ENCODE measurements around the gene APBA2.

The APBA2 gene

DNA sequence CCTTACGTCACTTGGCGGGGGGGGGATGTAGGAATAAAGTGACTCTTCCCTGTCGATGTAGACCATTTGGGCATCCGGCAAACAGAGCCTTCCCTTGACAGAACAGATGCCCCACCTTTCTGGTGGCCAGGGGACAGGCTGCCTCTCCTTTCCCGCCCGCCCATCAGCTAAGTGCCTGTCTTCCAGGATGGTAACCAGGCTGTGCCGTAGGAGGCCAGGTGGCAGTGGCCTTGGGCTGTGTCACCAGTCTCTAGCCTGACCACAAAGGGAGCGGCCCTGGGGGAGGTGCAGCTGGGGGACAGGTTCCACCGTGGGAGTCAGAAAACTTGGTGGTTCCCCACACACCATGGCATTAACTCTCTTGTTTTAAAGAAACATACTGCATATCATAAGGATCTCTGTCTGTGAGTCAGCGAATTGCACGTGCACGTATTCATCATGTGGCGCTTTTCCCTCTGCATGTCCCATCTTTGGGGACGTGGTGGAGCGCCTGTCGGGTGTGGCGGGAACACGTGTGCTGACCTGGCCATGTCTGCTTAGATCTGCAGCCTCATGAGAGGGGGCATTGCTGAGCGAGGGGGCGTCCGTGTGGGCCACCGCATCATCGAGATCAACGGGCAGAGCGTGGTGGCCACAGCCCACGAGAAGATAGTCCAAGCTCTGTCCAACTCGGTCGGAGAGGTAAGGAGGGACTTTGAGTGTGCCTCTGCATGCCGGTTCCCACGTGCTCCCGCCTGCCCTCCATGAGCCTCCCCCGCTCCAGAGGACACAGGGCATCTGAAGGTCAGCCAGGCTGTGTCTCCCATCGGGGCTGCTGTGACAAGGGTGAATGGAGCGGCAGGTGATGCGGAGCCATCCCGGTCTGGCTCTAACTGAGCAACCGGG lies 227.8 kb downstream of the APBA2 start:
- DNase-seq = no peak
- H3K4me1 ChIP-seq = no peaks in the 10 kb centered on the region
- no peaks in the 10 kb centered on the region for H3K9me3 ChIP-seq
- H3K36me3 ChIP-seq = no peaks in the 10 kb centered on the region
- H3K4me3 ChIP-seq (ENCODE audit: low read depth, low read length) = no peak overlapping the region
- TF ChIP-seq, protein P1, sequence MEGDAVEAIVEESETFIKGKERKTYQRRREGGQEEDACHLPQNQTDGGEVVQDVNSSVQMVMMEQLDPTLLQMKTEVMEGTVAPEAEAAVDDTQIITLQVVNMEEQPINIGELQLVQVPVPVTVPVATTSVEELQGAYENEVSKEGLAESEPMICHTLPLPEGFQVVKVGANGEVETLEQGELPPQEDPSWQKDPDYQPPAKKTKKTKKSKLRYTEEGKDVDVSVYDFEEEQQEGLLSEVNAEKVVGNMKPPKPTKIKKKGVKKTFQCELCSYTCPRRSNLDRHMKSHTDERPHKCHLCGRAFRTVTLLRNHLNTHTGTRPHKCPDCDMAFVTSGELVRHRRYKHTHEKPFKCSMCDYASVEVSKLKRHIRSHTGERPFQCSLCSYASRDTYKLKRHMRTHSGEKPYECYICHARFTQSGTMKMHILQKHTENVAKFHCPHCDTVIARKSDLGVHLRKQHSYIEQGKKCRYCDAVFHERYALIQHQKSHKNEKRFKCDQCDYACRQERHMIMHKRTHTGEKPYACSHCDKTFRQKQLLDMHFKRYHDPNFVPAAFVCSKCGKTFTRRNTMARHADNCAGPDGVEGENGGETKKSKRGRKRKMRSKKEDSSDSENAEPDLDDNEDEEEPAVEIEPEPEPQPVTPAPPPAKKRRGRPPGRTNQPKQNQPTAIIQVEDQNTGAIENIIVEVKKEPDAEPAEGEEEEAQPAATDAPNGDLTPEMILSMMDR (IDR thresholded peaks at IDR 0.05; ENCODE audit: low read depth, low read length) = no peak
- no peaks in the 10 kb centered on the region for H3K27me3 ChIP-seq

DNA sequence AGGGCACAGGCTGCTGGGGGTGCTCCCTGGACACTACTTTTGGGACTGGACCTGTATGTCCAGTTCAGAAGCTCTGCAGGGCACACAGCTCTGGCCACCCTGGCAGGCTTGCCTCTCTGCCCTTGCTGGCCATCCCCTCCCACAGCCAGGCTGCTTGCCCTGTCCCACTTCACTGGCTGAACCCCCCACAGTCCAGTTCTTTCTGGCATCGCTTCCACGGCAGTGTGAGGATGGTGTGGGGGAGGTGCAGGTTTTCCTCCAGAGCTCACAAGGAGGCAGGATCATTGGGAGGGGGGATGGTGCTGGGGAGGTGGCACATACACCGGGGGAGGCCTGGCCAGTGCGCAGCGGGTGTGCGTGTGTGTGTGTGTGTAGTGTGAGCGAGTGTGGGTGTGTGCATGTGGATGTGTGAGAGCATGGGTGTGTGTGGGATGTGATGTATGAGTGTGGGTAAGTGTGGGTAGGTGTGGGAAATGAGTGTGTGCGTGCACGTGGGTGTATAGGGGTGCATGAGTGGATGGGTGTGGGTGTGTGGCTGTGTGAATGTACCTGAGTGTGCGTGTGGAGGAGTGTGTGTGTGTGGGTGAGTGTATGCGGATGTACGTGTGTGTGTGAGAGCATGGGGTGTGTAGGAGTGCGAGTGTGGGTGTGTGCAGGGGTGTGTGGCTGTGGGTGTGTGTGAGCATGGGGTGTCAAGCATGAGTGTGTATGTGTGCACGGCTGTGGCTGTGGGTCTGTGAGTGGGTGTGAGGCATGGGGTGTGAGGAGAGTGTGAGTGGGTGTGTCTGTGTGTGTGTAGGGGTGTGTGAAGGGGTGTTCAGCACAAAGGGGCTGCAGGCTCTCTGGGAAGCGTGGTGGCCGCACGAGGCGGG lies 228.7 kb downstream of the APBA2 start:
- TF ChIP-seq, protein P1 (IDR thresholded peaks at IDR 0.05; ENCODE audit: low read depth, low read length) = no peak
- Histone ChIP-seq H3K36me3 (no peaks in the 10 kb centered on the region), H3K4me3 (ENCODE audit: low read depth, low read length) (peak overlapping the region; percentile 11; the same call in 1 of the 2 replicates), H3K9me3 (no peaks in the 10 kb centered on the region), H3K27me3 (no peaks in the 10 kb centered on the region), H3K4me1 (no peaks in the 10 kb centered on the region)
- no peak for DNase-seq

DNA sequence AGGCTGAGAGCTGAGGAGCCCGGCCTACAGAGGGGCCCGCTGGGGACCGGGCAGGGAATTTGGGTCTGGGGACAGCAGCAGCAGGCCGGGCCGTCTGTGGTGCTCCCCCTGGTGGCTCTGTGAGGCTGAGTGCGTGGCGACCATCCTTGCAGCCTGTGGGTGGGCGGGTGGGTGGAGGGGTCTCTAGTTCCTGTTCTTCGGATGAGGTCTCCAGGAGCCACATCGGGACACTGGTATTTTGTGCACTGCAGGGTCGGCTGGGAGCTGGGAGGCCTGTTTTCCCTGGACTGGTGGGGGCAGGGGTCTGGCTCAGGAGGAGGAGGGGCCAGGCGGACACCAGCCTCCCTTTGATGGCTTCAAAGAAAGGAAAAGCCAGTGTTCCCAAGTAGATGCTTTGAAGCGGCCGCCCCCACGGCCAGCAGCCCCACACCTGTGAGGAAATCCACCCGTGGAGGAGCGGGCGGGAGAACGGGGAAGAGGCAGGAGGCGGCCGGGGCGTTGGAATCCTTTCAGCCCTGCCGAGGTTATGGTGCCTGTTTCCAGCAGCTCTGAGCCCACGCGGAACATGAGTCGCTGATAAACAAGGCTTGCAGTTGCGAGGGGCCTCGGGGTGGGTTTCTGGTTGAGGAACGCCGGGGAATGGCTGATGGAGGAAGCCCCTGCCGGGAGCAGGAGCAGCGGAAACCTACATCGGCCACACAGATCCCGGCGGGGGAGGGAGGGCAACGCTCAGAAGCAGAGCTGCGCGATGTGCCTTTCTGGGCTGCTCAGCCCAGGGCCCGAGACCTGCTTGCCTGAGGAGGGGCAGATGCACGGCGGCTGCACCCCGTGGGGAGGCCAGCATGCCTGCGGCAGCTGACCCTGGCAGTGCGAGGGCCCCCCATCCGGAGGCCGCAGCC lies 229.6 kb downstream of the APBA2 start:
- Histone ChIP-seq H3K36me3 (no peaks in the 10 kb centered on the region), H3K27me3 (no peaks in the 10 kb centered on the region), H3K9me3 (no peaks in the 10 kb centered on the region), H3K4me3 (ENCODE audit: low read depth, low read length) (peak overlapping the region; percentile 63), H3K4me1 (no peaks in the 10 kb centered on the region)
- TF ChIP-seq, protein P1 (IDR thresholded peaks at IDR 0.05; ENCODE audit: low read depth, low read length) = peak; percentile 39
- peak; percentile 57 for DNase-seq

DNA sequence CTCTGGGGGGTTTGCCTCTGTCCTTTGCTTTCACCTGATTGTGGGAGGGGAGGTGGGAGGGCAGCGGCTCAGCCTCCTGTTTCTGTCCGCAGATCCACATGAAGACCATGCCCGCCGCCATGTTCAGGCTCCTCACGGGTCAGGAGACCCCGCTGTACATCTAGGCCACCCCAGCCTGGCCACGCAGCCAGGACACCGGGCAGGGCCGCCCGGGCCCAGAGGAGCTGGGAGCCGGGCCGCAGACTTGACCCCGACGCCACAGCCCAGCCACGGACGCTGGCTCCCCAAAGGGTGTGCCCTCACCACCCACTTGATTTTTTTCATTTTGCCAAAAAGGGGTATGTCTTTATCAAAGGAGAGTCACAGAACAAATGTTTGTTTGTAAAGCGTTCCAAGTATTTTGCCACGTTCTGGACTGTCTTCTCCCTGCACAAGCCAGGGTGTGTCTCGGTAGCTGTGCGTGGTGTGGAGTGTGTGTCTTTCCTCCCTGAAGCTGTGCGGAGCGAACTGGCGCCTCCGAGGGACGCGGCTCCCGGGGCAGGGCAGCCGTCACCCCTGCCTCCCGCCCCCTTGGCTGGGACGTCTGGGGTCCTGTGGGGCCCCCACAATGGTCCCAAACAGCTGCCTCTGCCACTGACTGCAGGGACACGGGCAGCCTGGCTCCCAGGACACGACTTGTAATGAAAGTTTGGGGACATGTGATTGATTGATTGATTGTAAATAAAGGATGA lies 231.4 kb downstream of the APBA2 start:
- no peaks in the 10 kb centered on the region for H3K36me3 ChIP-seq
- no peaks in the 10 kb centered on the region for H3K27me3 ChIP-seq
- TF ChIP-seq, protein P1 (IDR thresholded peaks at IDR 0.05; ENCODE audit: low read depth, low read length) = no peak
- no peaks in the 10 kb centered on the region for H3K9me3 ChIP-seq
- no peaks in the 10 kb centered on the region for H3K4me1 ChIP-seq
- no peak for DNase-seq
- H3K4me3 ChIP-seq (ENCODE audit: low read depth, low read length) = no peak overlapping the region

DNA sequence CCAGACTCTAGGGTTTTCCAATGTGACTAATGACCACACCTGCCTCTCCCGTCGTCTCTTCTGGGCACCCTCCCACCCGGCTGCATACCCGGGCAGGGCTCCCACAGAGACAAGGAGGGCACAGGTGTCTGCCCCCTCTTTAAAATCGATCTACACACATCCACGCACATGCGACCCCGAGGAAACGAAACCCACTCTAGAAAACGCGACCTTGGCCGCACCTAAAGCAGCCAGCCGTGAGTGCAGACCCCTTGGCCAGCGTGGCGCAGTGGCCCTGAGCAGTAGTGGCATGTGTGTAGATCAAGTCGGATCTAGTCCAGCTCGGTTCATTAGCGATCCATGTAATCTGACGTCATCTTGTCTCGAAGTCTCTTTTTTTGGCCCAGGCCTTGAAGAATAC lies 232.0 kb downstream of the APBA2 start:
- DNase-seq = no peak

More for the DNA sequence above, 232.0 kb downstream of the APBA2 start:
- TF ChIP-seq, protein P1 (IDR thresholded peaks at IDR 0.05; ENCODE audit: low read depth, low read length) = no peak
- no peaks in the 10 kb centered on the region for H3K36me3 ChIP-seq
- H3K9me3 ChIP-seq = no peaks in the 10 kb centered on the region
- H3K4me3 ChIP-seq (ENCODE audit: low read depth, low read length) = no peak overlapping the region
- H3K27me3 ChIP-seq = no peaks in the 10 kb centered on the region
- H3K4me1 ChIP-seq = no peaks in the 10 kb centered on the region

Data from BE2C (cell line).